ENCODE measurements around the gene SAP130.

The SAP130 gene

DNA sequence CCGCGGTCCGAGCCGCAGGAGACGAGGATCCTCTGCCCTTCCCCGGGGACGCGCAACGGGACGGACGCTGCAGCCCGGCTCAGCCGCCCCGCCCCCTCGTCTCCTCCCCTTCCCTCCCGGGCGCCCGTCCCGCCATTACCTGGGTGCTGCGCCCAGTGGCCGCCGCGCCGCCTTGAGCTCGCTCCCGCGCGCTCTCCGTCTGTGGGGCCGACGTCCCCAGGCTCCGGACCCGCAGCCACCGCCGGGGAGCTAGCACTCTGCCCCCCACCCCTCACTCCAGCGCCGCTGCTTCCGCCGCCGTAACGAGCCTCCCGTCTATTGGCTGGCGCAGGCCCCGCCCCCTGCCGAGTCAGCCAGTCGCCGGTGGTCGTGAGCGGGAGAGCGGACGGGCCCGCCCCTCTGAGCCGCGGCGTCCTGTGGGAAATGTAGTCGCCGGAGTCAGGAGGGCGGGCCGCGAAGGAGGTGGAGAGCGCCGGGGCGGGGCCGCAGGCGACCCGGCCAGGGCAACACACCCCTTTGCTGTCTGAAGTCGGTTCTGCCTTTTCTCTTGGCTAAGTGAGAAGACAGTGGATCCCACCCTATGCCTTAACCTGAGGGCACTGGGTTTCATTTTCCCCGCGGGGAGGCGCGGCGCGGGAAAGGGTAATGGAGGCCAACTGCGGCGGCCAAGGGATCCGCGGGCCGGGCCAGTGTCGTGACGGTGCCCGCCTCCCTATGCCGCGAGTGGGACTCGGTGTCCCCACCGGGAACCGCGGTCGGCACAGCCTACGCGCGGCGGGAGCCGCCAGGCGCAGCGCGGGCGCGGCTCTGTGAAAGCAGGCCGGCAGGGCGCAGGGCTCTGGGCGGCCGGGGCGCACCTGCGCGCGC is at the start of gene SAP130:
Gene SAP130 (minus strand): TSS at position 259 of the 867 bp plus-strand sequence. CDS start 1,767 bp downstream, outside the sequence.
- peak; percentile 98 for DNase-seq (ENCODE audit: extremely low read depth, insufficient read length)
- H3K36me3 ChIP-seq (ENCODE audit: control insufficient read depth, insufficient read depth, low read length) = no peaks in the 10 kb centered on the region
- no peaks in the 10 kb centered on the region for H3K27me3 ChIP-seq (replicated peaks; ENCODE audit: control insufficient read depth, insufficient read depth, low read length)
- TF ChIP-seq, protein P1, sequence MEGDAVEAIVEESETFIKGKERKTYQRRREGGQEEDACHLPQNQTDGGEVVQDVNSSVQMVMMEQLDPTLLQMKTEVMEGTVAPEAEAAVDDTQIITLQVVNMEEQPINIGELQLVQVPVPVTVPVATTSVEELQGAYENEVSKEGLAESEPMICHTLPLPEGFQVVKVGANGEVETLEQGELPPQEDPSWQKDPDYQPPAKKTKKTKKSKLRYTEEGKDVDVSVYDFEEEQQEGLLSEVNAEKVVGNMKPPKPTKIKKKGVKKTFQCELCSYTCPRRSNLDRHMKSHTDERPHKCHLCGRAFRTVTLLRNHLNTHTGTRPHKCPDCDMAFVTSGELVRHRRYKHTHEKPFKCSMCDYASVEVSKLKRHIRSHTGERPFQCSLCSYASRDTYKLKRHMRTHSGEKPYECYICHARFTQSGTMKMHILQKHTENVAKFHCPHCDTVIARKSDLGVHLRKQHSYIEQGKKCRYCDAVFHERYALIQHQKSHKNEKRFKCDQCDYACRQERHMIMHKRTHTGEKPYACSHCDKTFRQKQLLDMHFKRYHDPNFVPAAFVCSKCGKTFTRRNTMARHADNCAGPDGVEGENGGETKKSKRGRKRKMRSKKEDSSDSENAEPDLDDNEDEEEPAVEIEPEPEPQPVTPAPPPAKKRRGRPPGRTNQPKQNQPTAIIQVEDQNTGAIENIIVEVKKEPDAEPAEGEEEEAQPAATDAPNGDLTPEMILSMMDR (IDR thresholded peaks at IDR 0.05; ENCODE audit: insufficient read depth, low read length, poor library complexity, severe bottlenecking) = no peak
- H3K4me3 ChIP-seq (replicated peaks; ENCODE audit: low read depth, low read length) = peak within 1 kb of the TSS; percentile 96

DNA sequence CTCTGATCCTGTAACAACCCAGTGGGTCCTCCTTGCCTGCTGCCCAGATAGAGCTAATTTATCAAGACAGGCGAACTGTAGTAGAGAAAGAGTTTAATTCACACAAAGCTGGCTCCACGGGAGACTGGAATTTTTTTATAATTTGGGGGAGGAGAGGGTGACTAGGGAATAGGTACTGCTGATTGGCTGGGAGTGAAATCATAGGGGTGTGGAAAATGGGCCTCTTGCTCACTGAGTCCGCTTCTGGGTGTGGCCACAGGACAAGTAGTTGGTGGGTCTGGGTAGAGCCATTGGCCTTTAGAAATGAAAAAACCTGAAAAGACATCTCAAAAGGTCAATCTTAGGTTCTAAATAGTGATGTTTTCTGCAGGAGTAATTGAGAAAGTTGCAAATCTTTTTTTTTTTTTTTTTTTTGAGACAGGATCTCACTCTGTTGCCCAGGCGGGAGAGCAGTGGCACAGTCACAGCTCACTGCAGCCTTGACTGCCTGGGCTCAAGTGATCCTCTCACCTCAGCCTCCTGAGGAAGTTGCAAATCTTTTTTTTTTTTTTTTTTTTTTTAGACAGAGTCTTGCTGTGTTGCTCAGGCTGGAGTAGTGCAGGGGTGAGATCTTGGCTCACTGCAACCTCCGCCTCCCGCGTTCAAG is 48.7 kb upstream of the SAP130 start:
- no peak overlapping the region for H3K4me3 ChIP-seq (replicated peaks; ENCODE audit: low read depth, low read length)
- no peaks in the 10 kb centered on the region for H3K27me3 ChIP-seq (replicated peaks; ENCODE audit: control insufficient read depth, insufficient read depth, low read length)
- DNase-seq (ENCODE audit: extremely low read depth, insufficient read length) = no peak
- no peaks in the 10 kb centered on the region for H3K36me3 ChIP-seq (ENCODE audit: control insufficient read depth, insufficient read depth, low read length)
- TF ChIP-seq, protein P1 (IDR thresholded peaks at IDR 0.05; ENCODE audit: insufficient read depth, low read length, poor library complexity, severe bottlenecking) = no peak

DNA sequence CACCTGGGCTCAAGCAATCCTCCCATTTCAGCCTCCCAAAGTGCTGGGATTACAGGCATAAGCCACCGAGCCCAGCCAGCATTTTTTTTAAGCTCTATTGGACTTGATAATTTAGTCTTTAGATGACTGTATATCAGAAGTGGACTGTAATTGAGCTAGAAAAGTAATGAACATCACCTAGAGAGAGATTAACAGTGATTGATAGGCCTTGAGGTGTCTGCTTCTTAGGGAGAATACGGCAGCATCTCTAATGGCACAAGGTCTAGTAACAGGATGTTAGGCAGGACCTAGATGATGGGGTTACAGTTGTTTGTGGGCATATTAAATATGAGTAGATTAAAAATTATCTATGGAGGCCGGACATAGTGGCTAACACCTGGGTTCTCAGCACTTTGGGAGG is 45.4 kb upstream of the SAP130 start:
- Histone ChIP-seq H3K27me3 (replicated peaks; ENCODE audit: control insufficient read depth, insufficient read depth, low read length) (no peaks in the 10 kb centered on the region), H3K36me3 (ENCODE audit: control insufficient read depth, insufficient read depth, low read length) (no peaks in the 10 kb centered on the region), H3K4me3 (replicated peaks; ENCODE audit: low read depth, low read length) (no peak overlapping the region)
- no peak for DNase-seq (ENCODE audit: extremely low read depth, insufficient read length)
- TF ChIP-seq, protein P1 (IDR thresholded peaks at IDR 0.05; ENCODE audit: insufficient read depth, low read length, poor library complexity, severe bottlenecking) = no peak

DNA sequence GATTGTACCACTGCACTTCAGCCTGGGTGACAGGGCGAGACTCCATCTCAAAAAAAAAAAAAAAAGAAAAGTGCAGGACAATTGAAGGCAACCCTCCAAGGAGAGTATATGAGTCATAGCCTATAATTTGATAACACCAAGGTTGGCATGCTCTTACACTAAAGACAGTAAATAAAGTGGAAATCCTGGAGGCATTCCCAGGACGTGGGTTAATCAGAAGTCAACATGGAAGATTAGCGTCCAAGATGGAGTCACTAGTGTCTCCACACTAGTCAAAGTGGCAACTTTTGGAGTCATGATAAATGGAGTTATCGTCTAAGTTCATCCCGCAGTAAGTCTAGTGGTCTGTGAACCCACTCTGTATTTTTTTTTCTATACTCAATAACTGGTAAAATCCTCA is 41.9 kb upstream of the SAP130 start:
- Histone ChIP-seq H3K36me3 (ENCODE audit: control insufficient read depth, insufficient read depth, low read length) (no peaks in the 10 kb centered on the region), H3K4me3 (replicated peaks; ENCODE audit: low read depth, low read length) (no peak overlapping the region), H3K27me3 (replicated peaks; ENCODE audit: control insufficient read depth, insufficient read depth, low read length) (no peaks in the 10 kb centered on the region)
- TF ChIP-seq, protein P1 (IDR thresholded peaks at IDR 0.05; ENCODE audit: insufficient read depth, low read length, poor library complexity, severe bottlenecking) = no peak
- DNase-seq (ENCODE audit: extremely low read depth, insufficient read length) = no peak

DNA sequence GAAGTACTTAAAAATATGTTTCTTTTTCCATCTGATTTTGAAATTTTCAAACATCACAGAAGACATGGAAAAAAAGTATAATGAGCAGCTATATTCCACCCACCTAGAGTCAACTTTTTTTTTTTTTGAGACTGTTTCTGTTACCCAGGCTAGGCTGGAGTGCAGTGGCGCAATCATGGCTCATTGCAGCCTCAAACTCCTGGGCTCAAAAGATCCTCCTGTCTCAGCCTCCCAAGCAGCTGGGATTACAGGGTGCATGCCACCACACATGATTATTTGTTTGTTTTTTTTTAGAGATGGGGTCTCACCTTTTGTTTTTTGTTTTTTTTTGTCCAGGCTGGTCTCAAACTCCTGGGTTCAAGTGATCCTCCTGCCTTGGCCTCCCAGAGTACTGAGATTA is 36.5 kb upstream of the SAP130 start:
- no peaks in the 10 kb centered on the region for H3K36me3 ChIP-seq (ENCODE audit: control insufficient read depth, insufficient read depth, low read length)
- no peak overlapping the region for H3K4me3 ChIP-seq (replicated peaks; ENCODE audit: low read depth, low read length)
- H3K27me3 ChIP-seq (replicated peaks; ENCODE audit: control insufficient read depth, insufficient read depth, low read length) = no peaks in the 10 kb centered on the region
- DNase-seq (ENCODE audit: extremely low read depth, insufficient read length) = no peak
- TF ChIP-seq, protein P1 (IDR thresholded peaks at IDR 0.05; ENCODE audit: insufficient read depth, low read length, poor library complexity, severe bottlenecking) = no peak
